Measurements from ENCODE around the gene EPHB1. TPM values are rescaled to one million over a fixed set of nuclear protein-coding genes. Genes with fewer than 3 reads are reported as not detected.

EPHB1 gene
- total and polyA plus RNA-seq, 2 donors (not counting 3 experiments of a cell fraction or from before 2014, with no cell fraction given) = 1.3 to 5.2 TPM

DNA sequence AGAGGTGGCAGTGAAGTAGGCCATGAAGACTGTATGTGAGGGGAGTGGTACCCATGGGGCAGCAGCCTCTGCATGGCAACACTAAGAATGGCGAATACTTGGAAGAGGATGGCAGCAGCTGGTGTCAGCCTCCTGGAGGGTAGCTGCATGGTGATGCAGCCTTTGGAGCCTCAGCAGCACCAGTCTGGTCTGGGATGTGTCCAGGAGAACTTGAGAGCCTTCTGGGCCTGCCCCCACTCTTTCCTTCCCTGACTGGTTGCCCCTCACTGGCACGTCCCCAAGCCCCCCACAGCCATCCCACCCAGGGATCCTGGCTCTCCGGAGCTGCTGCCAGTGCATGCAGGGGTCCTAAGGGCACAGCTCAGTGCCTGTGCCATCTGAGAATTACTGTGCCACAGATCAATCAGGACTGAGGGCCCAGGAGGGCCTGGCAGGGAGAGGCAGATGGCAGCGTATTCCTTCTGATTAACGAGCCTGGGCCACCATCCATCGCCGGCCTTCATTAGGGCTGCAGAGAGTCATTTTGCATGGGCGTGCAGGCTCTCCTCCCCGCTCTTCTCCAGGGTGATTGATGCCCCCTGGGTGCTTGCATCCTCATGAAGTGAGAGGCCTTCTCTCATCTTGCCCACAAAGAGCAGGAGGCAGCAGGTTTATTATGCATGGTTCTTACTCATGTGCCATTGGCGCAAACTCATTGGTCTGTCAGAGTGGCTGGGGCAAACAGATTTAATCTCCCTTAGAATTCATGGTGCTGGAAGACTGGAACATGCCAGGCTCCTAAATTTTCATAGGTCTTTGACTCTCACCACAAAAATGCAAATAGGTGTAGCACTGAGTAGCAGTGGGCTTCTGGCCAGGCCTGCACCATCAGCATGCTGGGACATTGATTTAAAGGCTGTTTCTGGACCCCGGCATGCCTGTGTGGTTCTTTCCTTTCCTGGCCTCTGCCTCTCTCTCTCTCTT is 116.8 kb downstream of the EPHB1 start:
- TF ChIP-seq POLR2AphosphoS5 (IDR thresholded peaks at IDR 0.05; ENCODE audit: insufficient read depth, low read depth, low read length) (no peak), GATA2 (IDR thresholded peaks at IDR 0.05; ENCODE audit: insufficient read depth, insufficient read length, low read depth, low read length) (no peak), FOS (IDR thresholded peaks at IDR 0.05; ENCODE audit: borderline replicate concordance, insufficient read depth, low read length) (no peak), EZH2 (IDR thresholded peaks at IDR 0.05; ENCODE audit: borderline replicate concordance, low read depth, low read length, severe bottlenecking) (no peak), POLR2A (IDR thresholded peaks at IDR 0.05; ENCODE audit: low read depth, low read length) (no peak), JUN (IDR thresholded peaks at IDR 0.05; ENCODE audit: borderline replicate concordance, insufficient read depth, insufficient read length, low read depth) (no peak), MYC (IDR thresholded peaks at IDR 0.05; ENCODE audit: low read depth, low read length) (no peak)
- TF ChIP-seq, protein P1, sequence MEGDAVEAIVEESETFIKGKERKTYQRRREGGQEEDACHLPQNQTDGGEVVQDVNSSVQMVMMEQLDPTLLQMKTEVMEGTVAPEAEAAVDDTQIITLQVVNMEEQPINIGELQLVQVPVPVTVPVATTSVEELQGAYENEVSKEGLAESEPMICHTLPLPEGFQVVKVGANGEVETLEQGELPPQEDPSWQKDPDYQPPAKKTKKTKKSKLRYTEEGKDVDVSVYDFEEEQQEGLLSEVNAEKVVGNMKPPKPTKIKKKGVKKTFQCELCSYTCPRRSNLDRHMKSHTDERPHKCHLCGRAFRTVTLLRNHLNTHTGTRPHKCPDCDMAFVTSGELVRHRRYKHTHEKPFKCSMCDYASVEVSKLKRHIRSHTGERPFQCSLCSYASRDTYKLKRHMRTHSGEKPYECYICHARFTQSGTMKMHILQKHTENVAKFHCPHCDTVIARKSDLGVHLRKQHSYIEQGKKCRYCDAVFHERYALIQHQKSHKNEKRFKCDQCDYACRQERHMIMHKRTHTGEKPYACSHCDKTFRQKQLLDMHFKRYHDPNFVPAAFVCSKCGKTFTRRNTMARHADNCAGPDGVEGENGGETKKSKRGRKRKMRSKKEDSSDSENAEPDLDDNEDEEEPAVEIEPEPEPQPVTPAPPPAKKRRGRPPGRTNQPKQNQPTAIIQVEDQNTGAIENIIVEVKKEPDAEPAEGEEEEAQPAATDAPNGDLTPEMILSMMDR (IDR thresholded peaks at IDR 0.05; ENCODE audit: extremely low read depth in 1 of 2, insufficient read depth in 1 of 2, low read depth in 1 of 2, low read length in 2 of 2) = no peak
- TF ChIP-seq, protein P2, sequence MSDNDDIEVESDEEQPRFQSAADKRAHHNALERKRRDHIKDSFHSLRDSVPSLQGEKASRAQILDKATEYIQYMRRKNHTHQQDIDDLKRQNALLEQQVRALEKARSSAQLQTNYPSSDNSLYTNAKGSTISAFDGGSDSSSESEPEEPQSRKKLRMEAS (IDR thresholded peaks at IDR 0.05; ENCODE audit: insufficient read depth, insufficient read length) = no peak
- Histone ChIP-seq H3K9ac (replicated peaks; ENCODE audit: extremely low read depth, insufficient read depth, low read length) (no peak overlapping the region), H3K4me1 (ENCODE audit: control insufficient read depth, extremely low read depth, insufficient read depth, low read length) (no peaks in the 10 kb centered on the region), H3K9me1 (replicated peaks; ENCODE audit: control insufficient read depth, extremely low read depth, insufficient read depth, low read length) (no peaks in the 10 kb centered on the region), H3K4me3 (replicated peaks in 1 of 3; ENCODE audit: insufficient read depth in 1 of 3, low read depth in 1 of 3, low read length in 3 of 3) (no peak overlapping the region), H3K27me3 (ENCODE audit: control insufficient read depth in 2 of 2, insufficient read depth in 2 of 2, low read length in 2 of 2) (no peaks in the 10 kb centered on the region), H4K20me1 (replicated peaks; ENCODE audit: control insufficient read depth, extremely low read depth, insufficient read depth, low read length) (no peaks in the 10 kb centered on the region), H3K4me2 (ENCODE audit: insufficient read depth, low read length) (no peak overlapping the region), H3K27ac (ENCODE audit: insufficient read depth, low read depth, low read length) (no peak overlapping the region), H2AFZ (ENCODE audit: low read depth, low read length) (no peak overlapping the region), H3K36me3 (ENCODE audit: control insufficient read depth in 2 of 2, extremely low read depth in 1 of 2, insufficient read depth in 2 of 2, low read length in 2 of 2) (no peaks in the 10 kb centered on the region), H3K9me3 (replicated peaks; ENCODE audit: control insufficient read depth, insufficient read depth, low read length) (no peaks in the 10 kb centered on the region), H3K79me2 (ENCODE audit: control insufficient read depth, insufficient read depth, low read length) (no peaks in the 10 kb centered on the region)
- intact Hi-C loops (cut with micrococcal nuclease) (no loop called here), dilution Hi-C loops (cut with MboI; ENCODE audit: extremely low pct_ligation_motif_present, low sequenced_read_pairs) (no loop called here)
- no peak for FAIRE-seq
- no TSS peak for BruUV-seq (replicated peaks)
- ChIA-PET CTCF (no interaction called here), POLR2A (no interaction called here)
- no peak for DNase-seq (ENCODE audit: low read depth, low spot score)
